HG03378 (cell line): ENCODE results near the gene MOB2.

Source experiments
- ATAC-seq: cut with Tn5 transposase; IDR thresholded peaks from one replicate; pipeline ENCODE4 v1.9.1; 2021; ENCODE audit warnings: mild to moderate bottlenecking, moderate library complexity; ENCODE audit not compliant: unreplicated experiment

The MOB2 gene

DNA sequence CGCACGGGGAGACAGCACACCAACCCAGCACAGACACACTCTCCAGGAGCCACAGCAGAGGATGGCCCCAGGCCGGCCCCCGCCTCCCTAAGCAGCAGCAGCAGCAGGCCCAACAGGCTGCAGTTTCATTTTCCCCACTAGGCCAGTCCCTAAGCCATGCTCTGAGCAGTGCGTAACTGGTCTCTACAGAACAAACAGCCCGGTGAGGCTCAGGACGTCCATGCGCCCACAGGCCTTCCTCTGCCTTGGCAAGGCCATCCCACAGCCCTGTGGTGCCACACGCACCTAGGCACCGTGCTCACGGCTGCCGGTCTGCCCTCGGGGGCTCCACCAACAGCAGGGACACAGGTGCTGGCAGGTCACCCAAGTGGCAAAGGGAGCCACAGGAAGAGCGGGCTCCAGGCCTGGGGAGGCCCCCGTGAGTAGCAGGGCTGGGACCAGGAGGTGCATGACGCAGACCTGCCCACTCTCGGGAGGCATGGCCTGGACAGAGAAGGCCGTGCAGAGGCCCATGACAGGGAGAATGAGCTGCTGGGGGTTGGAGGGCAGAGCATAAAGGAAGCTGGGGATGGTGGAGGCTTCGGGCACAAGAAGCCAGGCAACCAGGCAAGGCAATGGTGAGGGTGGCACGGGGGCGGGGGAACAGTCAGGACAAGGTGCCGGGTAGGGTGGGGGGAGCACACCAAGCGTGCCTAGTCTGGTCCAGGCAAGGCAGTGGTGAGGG, 1.4 kb upstream of the MOB2 start:
- ATAC-seq, result no peak

DNA sequence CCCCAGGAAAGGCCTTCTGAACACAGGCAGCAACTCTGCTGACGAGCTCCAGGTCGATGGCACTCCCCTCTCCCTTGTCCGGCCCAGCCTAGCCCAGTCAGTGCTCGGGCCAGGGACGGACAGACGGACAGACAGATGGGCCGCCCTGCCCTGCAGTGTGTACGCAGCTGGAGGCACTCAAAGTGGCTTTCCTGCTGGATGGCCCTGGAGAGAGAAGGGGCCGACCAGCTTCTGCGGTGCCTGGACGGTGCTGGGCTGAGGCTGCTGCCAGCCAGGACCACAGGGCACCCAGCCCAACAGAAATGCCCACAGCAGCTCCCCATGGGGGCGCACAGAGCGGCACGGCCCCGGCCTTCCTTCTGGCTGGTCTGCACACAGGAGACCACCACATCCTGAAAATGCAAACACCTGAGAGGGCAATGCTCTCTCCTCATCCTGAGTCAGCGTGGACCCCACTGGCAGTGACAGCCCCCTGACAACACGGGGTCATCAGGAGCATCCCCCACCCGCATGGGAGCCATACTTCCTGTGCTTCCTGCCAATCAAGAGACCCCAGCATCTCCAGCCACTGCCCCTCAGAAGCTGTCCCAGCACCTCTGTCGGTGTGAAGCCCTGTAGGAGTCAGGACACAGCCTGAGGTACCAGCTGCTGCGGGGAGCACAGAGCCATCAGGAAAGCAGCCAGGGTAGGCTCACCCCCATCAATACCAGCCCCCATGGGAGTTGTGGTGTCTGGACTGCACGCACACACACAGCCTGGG, 692 bp upstream of the MOB2 start:
- no peak for ATAC-seq

DNA sequence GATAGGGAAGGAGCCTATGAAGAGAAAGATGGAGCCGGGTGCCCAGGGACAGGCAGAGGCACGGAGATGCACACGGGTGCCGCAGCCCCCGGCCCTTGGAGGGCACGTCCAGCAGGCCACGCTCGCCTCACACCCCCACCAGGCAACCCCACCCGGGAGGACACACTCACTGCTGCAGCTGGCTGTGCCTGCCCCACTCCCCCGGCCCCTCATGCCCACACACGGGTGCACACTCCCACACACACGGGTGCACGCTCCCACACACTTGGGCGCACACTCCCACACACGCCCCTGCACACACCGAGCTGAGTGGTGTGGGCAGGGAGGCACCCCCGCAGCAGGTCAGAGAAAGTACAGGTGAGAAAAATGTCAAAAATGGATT, 1.1 kb downstream of the MOB2 start:
- ATAC-seq, result no peak

DNA sequence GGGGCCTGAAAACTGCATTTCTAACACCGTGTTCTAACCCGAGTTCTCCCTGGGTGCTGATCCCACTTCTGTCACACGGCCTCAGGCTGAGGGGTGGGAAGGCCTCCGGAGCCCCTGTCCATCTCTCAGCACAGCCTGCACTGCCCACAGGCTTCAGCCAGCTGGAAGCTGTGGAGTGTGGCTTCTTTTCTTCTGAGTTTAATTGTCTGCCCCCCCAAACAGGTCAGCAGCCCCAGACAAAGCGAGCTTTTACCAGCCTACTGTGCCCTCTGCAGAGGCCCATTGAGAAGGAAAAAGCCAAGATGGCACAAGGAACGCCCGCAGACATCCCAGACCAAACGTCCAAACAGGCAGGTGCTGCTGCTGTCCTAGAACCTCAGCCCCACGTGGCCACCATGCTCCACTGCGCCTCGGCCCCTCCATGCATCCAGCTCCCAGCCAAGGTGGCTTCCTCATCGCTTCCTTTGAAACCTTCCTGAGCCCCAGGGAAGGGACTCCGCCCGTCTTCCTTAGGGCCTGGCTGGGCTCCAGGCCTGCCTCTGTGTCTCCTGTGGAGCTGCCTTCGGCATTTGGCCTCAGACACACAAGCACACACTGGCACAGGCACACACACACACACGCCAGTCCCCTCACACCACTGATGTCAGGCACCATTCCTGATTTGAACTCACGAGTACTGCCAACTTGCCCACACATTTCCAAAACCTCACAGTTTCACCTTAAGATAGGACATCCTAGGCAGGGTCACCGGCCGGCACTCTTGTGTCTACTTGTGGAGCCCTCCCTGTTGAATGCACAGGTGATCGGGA, 1.7 kb downstream of the MOB2 start:
- no peak for ATAC-seq

DNA sequence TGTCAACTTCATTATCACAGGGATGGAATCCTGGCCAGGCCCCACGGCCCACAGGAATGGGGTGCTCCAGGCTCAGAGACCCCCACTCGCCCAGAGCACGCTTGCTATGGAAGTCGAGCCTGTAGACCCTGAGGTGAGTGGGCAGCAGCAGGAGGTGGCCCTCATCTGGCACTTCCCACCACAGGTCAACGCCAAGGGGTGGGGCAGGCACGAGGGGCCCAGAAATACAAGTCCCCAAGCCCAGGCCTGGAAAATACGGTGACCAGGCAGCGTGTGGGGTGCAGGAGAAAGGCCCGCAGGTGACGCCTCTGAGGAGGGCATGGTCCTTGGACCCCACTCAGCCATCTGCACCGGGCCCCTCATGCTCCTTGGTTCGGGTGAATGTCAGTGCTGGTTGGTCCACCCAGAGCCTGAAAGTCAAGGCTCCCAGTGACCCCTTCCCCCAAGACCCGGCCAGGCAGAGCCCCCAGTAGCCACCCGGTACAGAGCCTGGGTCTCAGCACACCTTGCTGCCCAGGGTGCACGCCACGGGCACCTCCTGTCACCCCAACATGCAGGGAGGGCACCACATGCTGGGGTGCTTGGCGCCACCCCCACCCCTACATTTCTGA, 2.4 kb downstream of the MOB2 start:
- no peak for ATAC-seq

DNA sequence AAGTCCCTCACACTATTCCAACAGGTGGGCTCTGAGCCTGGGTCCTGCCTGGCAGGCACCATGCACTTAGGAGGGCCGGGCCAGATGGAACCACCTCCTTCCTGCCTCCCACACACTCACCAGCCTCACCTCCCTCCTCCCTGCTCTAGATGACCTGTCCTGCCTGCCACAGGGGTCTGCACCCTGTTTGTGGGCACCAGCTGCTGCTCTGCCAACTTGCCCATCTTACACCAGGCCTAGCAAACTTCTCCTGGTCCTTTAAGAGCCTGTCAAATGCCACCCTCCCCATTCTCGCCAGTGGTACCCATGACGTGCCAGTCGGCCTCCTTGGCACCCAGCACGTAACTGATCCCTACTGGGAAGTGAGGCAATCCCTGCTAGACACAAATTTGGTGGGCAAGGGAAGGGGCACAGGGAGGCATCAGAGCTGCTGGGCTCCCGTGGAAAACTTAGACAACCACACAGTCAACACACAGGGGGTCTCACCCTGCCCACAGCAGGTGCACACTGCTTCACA, 3.1 kb downstream of the MOB2 start:
- no peak for ATAC-seq

DNA sequence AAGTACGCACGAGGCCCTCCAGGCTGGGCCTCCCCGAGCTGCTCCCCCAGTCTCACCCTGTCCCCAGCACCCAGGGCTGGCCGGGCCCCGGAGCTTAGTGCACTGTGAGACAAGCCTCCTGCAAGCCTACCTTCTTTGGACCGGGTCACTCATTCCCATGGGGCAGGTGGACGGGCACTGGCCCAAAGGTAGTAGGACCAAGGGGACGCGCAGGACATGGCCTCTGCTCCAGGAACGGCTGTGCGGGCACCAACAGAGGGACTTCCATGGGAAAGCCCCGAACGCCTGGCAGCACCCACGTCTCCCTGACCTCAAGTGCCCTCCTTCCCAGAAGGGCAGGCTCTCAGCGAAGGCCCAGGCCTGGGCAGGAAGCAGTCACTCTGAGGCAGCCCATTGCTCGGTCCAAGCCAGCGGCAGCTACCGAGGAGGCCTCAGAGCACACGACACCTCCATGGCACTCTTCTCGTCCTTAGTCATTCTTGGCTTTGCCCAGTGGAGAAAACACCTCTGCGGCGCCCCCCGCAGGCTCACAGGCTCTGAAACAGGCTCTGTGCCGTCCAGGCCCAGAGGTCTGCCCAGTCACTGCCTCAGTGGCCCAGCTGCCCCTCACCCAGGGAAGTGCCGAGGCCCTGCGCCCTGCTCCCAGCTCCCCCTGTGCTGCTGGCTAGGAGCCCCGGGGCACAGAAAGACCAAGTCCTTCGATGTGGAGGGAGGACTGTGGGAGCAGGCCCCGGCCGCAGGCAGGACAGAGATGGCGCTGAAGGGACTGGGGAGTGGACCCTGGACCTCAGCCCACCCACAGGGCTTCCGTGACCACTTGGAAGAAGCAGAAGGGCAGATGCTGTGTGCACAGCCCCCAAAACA, 3.8 kb downstream of the MOB2 start:
- ATAC-seq, result no peak

DNA sequence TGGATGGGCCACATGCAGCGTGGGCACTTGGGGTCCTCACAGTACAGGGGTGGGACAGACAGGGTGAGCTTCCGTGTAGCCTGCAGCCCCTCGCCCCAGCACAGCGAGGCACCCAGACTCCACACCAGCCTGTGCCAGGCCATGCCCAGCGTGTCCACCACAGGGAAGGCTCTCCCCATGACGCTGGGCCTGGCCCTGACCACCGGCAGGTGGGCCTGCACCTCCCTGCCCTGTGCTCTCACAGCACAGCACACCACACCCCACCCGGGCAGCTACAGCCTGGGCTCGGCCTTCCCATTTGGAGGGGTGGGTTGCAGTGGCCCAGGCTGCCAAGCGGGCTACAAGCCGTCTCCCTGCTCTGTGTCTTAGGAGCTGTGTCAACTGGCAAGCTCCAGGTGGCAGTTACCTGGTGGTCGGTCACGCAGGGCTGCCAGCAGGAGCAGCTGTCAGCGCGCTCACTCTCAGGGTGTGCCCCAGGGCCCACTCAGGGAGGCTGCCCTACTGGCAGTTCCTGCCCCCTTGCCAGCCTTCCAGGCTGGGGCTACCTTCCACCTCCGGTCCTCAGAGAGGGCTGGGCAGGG, 4.6 kb downstream of the MOB2 start:
- ATAC-seq, result no peak

DNA sequence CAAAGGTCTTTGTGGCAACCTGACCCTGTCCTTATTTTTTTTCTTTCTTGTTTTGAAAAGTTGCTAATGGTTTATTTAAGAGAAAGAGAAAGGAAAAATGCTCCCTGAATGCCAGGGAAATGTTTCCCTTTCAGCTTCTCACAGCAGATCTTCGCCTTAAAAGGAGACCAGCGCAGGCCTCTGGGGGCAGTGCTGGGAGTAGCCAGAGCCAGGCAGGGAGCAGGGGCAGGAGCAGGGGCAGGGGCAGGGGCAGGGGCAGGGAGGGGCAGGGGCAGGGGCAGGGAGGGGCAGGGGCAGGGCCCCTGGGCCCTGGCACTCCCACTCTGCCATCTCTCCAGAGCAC, 5.1 kb downstream of the MOB2 start:
- no peak for ATAC-seq

DNA sequence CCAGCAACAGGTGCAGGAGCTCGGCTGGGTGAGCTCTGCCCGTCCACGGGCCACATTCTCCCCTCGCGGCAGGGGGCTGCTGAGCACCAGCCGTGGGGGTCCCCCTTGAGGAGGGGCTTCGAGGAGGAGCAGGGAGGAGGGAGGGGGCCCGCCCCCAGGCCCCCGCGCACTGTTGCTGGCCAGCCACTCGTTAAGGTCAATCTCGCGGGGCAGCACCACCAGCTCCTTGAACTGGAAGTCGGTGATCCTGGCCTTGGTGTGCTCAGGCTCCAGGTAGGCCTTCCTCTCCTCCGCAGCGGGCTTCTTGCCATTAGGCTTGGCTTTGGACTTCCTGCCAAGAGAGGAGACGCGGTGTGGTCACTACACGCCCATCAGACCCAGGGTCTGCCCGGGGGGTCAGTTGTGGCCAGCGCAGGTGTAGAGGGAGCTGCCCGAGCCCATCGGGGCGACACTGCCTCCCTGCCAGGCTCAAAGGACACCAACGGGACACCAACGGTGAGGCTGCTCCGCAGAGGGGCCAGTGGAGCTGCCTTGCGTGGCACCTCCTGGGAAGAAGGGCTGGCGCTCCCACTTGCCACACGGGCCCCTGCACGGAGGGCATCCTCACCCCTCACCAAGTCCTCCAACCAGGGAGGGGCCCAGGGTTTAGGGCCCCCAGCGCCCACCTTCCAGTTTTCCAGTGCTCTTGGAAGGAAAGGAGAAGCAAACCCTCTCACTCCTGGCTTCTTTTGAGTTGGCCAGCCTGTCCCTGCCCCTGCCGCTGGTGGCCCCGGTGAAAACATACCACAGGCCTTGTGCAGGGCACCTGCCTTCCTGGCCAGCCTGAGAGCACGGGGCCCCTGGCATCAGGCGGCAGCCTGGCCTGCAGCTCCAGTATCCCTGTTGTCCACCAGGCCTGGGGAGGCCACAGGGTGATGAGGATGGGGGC, 5.8 kb downstream of the MOB2 start:
- no peak for ATAC-seq

DNA sequence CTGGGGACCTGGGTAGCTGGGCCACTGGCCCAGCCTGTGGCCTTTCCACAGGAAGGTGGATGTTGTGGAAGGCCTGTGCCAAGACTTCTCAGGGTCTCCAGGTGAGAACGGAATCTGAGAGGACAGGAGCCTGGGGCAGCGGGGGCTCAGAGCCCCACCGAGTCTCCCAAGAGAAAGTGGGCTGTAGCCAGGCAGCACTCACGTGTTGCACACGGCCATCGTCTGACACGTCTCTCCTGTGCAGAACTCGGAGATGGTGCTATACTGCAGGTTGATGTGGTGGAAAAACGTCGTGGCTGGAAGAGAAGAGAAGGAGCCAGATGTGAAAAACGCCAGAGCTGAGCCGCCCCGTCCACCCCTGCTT, 6.4 kb downstream of the MOB2 start:
- no peak for ATAC-seq

DNA sequence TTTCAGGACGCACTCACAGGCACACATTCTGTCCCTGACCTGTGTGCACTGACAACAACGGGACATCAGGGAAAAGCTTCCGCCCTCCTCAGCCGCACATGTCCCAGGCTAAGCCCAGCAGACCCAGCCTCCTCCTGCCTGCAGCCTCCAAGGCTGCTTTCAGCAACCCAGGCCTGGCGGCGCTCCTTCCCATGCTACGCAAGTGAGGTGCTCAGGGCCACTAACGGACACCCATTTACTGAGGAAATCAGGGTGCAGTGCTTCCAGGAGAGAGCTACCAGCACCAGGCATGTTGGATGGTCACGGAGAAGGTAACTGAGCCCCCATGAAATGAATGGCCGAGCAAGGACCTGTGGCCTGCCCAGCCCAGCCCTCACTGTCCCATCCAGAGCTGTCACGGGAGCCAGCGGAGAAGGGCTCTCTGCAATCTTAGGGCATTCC, 6.9 kb downstream of the MOB2 start:
- ATAC-seq, result no peak

DNA sequence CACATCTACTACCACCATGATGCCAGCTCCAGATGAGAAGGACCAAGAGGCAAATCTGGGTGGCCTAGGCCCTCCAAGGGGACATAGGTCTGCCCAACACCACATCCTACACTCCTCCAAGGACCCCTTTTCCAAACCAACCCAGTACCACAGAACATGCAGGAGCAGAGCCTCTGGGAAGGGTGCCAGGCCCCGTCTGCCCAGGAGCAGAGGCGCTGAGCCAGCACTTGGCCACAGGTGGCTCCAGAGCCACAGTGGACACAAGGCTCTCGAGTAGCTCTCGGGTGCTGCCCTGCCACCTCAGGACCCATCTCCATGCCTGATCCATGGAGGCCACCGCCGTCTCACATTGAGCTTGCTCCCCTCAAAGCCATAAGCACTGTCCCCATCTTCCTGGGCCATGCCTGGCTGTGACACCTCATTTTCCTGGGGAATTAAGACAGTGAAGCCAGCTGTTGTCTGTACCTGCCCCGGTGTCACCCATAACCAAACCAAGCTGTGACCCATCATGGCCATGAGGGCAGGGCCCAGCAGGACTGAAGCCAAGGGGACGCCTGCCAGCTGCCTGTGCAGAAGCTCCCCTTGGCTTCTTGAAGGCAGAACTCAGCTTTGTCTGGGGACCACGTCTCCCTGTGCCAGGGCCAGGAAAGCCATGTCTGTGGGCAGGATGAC, 7.4 kb downstream of the MOB2 start:
- ATAC-seq, result no peak

DNA sequence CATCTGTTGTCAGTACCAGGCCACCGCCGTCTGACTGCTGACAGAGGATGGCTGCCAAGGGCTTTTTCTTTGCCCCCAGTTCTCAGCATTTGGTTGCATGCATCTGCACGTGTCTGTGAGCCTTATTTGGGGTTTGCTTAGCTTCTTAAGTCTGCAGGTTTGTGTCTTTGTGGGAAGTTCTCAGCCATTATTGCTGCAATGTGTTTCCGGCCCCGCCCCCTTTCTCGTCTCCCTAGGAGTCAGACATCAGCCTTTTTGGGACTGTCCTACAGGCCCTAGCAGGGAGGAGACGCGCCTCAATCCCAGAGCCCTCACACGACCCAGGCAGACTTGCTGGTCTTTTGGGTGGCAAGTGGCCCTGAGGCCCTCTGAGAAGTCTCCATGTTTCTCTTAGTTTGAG, 8.0 kb downstream of the MOB2 start:
- ATAC-seq, result no peak

DNA sequence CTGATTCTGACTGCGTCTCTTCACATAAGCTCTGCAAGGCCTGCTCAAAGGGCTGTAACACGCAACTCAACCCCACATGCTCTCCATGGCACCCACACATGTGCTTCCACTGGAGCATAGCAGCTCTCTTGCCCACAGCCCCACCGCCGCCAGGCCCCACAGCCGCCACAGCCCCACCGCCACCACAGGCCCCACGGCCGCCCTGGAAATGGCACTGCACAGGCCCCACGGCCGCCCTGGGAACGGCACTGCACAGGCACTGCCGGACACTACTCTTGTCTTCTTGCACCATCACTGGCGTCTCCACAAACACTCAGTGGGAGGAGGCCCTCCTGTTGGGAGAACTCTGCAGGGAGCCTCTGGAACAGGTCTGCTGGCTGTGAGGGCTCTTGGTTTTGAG, 8.6 kb downstream of the MOB2 start:
- no peak for ATAC-seq

DNA sequence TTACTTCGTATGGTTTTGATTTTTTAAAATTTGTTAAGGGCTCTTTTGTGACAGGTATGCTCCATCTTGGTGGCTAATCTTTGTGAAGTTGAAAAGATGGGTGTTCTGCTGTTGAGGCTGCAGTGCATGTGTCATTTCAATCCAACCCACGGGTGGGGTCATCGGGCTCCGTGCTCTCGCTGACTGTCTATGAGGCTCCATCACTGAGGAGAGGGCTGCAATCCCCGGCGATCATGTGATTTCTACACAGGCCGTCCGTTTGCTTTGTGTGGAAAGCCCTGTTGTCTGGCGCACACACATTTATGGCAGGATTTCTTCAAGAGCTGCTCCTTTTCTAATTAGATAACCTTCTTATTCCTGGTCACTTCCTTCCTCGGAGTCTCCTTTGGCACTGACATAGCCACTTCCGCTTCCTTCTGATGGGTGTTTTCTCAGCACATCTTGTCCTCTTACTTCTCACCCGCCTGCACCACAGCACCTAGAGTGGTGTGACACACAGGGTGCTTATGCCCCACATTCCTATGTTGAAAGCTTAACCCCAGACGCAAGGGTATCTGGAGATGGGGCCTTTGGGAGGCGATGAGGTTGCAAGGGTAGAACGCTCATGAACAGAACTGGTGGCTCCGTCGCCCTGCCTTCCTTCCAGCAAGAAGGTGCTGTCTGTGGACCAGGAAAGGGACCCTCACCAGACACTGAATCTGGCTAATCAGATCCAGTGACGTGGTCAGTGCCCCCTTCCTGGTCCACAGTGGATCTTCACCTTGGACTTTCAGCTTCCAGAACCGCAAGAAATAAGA, 9.4 kb downstream of the MOB2 start:
- ATAC-seq, result no peak

DNA sequence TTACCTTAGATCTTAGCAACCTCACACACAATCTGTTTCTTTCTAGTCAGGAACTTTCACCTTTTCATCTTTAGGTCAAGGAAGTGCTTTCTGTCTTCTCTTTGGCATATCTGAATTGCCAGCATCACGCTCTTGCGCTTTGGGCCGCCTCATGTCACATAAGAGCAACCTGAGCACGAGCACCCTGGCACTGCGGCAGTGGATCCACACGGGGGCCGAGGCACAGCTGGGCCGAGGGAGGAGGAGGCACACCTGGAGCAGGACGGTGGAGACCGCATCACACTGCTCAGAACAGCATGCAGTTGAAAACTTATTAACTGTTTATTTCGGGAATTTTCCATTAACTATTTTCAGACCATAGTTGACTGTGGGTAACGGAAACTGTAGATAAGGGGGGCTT, 10.7 kb downstream of the MOB2 start:
- ATAC-seq, result no peak

DNA sequence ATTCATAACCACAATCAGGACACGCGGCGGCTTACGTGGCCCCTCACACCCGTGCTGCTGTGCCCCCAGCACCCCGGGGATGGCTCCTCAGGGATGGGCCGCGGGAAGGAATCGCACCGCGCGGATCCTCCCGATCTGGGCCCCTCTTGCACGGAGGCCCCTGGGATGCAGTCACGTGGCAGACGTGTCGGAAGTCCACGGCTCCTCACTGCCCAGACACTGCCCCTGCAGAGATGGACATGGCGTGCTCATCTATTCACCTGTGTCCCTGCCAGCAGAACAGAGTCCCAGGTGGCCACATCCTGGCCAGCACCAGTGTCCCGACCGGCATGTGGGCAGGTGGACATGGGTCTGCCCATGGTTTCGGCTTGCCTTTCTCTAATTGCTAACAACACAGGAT, 12.8 kb downstream of the MOB2 start:
- no peak for ATAC-seq
